Measurements from ENCODE around the gene ISG20.
A peak's percentile ranks its signal among the peaks of the same experiment; 100 is the strongest.

Gene ISG20

DNA sequence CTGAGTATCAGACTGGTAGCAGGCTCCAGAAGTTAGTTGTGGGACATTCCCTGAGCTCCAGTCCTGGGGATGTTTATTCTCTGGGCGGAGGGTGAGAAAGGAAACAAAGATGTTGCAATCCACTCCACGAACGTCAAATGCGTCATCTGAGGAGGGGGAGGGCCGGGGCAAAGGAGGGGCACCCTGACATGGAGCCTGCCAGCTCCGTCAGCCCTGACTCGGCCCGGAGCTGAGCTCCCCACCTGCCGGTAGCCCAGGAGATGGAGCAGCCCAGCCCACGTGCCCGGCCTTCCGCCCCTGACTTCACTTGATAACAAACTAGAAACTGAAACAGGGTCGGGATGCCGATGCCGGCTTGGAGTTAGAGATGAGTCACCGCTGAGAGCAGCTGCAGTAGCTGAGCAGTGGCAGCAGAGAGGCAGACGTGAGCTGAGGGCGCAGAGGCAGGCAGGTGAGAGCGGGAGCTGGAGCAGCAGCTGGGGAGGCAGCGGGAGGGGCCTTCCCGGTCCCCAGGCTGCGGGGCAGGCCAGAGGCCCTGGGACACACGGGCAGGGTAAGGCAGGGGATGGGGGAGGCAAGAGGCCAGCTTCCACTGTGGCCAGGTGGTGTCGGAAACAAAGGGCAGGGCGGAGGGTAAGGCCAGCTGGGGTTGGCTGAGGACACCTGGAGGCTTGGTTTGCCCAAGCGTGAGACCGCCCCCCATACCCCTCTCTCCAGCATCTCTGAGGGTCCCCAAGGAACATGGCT lies at the start of gene ISG20:
Gene ISG20, plus strand, starts transcription at position 391 of the 747 bp plus-strand sequence. Its CDS starts 351 bp downstream, at position 742.
- DNase-seq, result peak; percentile 98

DNA sequence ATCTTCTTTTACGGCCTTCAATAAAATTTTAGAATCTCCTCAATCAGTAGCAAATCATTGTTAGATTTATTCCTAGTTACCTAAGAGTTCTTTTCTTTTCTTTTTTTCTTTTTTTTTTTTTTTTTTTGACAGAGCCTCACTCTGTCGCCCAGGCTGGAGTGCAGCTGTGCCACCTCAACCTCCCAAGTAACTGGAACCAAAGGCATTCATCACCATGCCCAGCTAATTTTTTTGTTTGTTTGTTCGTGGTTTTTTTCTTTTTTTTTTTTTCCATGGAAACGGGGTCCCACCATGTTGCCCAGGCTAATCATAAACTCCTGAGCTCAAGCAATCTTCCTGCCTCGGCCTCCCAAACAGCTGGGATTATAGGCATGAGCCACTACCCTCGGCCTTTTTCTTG lies 48.1 kb upstream of the ISG20 start:
- DNase-seq, result no peak

DNA sequence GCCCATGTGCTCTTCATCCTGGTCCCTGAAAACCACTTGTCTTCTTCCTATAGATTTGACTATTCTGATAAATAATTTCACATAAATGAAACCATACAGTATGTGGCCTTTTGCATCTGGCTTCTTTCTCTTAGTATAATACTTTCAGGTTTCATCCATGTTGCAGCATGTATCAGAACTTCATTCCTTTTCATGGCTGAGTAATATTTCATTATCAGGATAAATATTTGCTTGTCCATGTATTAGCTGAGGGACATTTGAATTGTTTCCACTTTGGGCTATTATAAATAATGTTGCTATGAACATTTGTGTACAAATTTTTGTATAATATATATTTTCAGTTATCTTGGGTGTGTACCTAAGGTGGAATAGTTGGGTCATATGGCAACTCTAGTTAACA lies 47.4 kb upstream of the ISG20 start:
- no peak for DNase-seq

DNA sequence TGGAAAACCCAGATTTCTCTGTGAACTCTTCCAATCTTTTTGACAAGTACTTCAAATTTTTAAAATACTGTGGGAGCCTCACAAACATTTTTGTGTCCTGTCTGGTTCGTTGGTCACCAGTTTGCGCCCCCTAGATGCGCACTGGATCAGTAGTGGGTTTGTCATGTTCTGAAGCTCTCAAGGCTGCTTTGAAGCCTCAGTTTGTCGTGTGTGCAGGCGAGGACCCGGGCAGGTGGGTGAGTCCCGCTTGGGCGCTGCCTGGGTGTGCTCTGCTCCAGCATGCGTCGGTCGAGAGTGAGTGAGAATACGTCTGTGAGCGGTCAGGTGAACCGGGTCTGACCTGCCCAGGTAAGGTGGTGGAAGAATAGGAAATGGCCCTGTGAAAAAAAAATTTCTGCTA lies 34.9 kb upstream of the ISG20 start:
- no peak for DNase-seq

DNA sequence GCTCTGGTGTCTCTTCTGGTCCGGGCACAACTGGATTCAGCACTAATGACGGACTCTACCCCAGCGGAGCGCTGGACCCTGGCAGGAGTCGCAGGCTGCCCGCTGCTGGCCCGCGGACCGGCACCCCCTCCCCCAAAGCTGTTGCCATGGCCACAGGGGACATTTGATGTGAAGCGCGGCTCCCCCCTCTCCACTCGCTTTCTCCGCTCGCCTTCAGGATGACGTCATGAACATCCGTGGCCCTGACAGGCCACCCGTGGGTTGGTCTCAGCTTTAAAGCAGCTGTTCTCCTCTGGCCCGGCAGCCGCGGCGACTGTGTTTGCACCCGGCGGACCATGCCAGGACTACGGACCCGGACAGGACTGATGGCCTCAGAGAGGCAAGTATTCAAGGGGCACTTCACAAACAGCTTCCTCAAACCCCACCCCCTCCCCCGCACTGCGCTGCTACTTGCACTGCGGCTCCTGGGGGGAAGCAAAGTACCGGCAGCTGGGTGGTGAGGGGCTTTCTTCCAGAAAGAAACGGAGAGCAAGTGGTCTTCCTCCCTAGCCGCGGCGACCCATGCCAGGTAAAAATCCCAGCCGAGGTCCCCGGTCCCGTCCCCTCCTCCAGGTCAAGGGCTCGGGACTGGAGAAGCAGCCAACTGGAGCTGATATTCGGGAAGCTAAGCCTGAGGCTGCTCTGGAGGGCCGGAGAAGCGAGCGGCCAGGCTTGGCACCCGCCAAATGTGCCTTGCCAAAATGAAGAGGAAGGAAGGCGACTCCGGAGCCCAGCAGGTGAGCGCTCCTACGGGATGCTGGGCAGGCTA lies 34.2 kb upstream of the ISG20 start:
- DNase-seq, result no peak

DNA sequence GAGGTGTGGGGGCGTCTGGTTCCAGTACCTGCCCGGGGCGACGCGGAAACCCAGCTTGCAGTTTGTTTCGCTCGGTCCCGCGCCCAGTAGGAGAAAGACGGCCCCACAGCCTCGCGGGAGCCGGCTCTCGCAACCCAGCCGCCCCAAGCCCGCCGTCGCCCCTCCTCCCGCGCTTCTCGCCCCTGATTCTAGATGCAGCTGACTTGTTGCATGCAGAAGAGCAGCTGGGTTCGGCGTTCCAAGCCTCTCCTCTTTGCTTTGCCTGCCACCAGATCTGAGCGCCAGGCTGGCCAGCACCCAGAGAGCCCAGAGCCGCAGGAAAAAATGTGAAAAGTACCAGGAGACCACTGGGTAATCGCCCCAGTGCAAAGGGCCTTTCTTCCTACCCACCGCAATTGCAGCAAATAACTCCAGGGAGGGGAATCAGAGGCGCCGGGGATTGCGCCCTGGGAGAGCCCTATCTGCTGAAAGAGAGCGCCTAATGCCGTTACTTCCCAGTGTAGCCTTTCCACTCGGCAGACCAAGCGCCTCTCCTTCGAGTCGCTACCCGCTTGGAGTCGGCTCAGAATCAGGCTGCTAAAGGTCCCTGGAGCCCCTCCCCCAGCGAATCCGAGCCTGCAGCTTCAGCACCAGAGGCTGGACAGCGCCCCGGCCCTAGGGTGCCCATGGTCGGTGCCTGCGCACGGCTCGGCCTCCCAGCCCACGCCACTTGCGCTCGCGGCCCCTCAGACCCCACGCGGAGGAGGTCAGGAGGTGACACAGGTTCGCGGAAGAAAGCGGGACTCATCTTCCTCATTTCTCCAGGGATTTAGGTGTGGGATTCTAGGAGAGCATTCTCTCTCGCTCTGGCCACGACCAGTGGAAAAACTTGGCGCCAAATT lies 33.4 kb upstream of the ISG20 start:
- DNase-seq, result no peak

DNA sequence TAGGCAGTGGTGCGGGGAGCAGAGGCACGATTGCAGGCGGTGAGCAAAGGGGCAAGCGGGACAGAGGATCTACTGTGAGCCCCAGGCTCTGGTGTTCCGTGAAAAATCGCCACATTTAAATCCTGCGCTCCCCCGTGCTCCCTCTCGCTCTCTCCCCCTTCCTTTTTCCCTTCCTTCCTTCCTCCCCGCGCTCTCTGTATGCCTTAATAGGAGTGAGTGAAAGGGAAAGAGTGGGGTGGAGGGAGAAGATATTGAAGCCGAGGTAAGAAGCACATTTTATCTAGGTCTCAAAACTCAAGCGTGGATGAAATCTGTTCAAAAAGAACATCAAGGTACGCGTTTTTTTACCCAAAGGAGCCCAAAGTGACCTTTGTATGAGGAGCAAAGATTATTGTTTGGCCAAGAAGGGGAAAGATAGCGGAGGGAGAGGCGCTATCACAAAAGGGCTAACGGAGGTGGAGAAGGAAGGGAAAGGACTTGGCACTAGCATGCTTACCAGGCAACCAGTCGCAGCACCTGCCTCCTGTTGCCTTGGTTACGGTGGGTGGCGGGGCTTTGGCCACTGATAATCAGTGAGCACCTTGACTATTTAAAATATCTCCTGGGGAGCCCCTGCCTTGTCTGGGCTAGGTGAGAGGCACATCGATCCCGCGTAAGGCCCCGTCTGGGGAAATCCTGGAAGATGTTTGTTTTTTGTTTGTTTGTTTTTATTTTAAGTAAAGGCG lies 32.6 kb upstream of the ISG20 start:
- no peak for DNase-seq

DNA sequence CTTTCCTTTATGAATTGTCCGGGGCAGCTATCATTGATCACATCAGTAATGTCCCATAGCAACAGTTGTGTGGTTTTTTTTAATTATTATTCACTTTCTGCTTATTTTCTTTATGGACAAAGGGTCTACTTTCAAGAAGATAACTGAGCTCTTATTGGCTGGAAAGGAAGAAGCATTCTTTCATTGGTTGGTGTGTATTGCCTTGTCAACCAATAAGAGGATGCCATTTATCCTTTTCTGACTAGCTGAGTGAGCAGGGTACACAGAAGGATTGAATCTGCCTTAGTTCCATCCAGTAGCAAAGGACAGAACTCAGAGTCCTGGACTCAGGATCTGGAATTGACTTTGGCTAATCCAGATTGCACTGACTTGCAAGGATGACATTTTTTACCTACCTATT lies 30.9 kb upstream of the ISG20 start:
- DNase-seq, result no peak

DNA sequence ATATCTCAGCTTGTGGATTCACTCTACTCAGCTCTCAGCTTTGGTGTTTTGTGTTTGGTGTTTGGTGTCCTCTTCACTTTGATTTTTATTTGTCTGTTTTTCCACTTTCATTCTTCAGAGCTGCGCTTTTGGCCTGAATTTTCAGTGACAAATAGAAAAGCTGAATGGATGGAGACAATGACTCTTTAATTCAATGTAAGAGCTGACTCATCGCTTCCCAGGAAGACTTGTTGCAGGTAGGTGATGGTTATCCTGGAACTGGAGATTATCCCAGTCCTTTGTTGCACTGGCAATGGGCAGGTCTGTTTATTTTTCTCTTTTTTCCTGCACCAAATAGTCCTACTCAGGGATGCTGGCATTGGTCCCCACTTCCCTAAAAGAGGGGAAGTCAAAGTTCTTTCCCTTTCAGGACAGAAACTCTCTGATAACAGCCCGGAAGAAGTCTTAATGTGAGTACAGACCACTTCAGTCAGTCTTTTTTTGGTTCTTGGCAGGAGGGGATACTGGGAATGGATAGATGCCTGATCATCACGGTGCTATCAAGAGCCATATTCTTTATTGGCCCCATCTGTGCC lies 30.1 kb upstream of the ISG20 start:
- no peak for DNase-seq

DNA sequence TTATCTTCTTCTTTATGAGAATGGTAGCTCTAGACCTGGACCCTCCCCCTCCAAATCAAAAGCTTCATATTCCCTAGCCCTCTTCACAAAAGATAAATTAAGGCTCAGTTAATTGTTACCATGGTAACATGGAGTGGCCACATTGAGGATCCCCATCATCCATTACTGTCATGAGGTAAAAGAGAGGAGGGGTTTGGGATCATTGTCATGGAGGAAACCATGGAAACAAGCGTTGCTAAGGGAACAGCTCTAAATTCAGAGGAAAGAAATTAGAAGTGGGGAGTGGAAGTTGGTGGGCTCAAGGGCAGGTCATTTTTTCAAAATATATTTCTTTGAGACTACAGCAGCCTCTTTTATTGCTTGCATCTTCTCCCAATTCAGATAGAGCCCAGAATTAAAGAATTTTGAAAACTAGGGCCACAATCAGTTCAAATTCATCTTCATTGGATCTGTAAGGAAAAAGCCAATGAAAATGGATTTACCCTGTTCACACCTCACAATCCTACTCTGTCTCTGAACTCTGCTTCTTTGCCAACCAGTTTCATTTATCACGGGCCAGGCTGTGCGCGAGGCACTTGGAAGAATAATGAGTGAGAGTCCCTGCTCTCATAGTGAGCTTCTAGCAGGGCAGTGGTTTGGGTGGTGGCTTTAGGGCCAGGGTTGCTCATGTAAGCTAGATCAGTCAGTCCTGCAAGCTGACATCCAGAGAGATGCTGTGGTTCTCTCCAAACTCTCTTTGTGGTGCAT lies 29.3 kb upstream of the ISG20 start:
- no peak for DNase-seq

DNA sequence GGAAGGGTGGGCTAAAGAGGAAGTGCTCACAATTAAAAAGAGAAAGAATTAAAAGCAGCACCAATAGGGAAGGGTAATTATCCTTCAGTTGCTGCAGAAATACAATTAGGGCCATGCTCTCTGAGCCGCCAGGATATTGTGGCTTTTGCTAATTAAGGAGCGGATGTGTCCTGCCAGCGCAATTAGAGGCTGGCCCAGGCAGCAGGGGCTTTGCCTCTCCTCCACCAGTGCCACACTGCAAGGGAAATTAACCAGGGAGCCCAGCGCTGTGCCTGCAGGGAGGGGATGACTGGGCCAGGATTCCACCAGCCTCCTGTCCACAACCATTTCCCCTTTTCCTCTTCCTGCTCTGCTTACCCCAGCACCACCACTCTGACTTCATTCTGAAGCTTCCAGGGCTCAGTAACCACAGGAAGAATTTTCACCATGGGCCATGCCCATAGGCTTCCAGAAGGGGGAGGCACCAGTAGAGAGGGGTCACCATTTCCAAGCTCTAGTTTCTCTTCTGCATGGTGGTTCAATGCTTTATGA lies 28.1 kb upstream of the ISG20 start:
- DNase-seq, result no peak

DNA sequence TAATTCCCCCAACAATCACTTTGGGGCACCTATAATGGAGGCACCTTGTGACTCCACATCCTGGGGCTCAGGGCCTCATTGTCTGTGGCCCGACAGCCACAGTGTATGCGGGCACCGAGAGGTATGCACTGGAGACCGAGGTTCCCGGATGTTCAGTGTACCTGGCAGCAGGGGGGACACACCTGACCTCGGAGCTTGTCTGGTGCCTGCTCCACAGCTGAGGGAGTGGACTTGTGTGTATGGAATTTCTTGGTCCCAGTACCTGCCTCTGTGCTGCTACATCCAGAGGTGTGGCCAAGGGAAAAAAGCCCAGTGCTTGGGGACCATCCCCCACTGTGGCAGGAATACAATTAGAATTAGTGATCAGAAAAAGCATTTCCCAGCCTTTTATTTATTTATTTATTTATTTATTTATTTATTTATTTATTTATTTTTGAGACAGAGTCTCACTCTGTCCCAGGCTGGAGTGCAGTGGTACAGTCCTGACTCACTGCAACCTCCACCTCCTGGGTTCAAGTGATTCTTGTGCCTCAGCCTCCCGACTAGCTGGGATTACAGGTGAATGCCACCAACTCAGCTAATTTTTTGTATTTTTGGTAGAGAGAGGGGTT lies 26.5 kb upstream of the ISG20 start:
- no peak for DNase-seq

DNA sequence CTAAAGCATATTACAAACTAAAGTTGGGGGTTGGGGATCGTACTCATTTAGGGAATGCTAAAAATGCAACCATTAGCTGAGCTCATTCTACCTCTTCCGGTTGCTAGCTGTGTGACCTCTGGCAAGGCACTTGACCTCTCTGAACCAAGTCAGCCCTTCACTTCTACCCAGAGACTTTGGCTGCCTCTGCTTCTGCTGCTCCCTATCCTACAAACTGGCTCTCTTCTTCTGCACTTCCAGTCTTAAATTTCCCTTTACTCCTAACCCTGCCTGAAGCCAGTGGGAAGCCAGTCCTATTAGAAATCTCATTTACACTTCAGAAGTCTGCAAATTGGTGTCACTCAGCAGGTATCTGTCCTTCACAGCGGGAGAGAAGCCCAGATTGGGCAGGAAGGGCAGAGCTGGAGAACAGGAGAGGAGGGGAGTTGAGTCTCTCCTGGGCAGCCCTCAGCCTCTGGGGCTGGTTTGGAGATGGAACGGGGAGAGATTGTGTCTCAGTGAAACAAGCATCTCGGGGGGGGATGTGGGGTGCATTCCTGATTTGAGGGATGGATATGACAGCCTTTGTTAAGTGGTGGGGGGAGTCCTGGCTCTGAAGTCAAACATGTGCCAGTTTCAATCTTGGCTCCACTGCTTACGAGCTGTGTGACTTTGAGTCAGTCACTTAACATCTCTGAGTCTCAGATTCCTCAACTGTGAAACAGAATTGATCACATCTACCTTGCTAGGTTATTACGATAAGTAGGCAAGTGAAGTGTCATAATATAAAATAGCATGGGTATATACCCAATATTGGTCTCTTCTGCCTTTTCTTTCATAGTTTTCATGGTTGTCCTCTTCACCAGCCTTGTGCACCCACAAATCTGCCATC lies 25.5 kb upstream of the ISG20 start:
- DNase-seq, result no peak

DNA sequence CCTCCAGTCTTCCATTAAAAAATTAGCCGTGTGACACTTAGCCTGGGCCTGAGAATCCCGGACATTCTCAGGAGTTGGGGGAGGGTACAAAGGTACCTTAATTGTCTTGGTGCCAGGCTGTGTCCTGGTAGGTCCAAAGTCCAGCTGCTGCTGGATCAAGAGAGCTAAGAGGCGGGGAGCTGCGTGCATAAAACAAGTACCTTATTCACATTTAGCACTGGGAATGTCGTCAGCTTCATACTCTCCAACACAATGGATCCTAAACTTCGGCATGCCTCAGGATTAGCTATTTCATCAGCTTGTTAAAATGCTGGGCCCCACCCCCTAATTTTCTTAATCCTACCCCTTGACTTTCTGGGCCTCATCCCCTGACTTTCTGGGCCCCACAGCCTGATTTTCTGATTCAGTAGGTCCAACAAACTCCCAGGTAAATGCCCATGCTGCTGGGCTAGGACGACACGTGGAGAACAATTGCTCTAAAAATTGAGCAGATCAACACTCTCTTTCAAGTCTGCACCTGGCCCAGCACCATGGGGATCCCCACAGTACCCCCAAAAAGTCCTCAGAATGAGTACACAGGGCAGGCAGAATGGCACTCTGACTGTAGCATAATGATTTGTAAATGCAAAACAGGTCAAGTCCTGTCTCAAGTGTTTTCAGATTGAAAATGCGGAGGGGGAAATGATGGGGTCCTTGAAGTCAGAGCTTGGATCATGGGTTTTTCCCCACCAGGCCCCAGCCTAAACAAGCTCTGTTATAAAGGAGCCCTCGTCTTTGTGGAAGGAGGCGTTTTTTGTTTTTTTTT lies 23.3 kb upstream of the ISG20 start:
- no peak for DNase-seq

DNA sequence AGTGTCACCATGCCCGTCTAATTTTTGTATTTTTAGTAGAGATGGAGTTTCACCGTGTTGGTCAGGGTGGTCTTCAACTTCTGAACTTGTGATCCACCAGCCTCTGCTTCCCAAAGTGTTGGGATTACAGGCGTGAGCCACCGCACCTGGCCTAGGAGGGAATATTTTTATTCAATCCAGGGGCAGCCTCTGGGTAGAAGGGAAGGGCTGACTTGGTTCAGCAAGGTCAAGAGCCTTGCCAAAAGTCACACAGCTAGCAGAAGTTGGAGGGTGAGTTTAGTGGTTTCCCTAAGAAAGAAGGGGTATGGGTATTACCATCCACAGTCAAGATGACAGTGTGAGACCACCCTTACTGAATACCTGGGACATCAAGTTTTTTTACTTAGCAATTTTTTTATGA lies 22.6 kb upstream of the ISG20 start:
- DNase-seq, result no peak

DNA sequence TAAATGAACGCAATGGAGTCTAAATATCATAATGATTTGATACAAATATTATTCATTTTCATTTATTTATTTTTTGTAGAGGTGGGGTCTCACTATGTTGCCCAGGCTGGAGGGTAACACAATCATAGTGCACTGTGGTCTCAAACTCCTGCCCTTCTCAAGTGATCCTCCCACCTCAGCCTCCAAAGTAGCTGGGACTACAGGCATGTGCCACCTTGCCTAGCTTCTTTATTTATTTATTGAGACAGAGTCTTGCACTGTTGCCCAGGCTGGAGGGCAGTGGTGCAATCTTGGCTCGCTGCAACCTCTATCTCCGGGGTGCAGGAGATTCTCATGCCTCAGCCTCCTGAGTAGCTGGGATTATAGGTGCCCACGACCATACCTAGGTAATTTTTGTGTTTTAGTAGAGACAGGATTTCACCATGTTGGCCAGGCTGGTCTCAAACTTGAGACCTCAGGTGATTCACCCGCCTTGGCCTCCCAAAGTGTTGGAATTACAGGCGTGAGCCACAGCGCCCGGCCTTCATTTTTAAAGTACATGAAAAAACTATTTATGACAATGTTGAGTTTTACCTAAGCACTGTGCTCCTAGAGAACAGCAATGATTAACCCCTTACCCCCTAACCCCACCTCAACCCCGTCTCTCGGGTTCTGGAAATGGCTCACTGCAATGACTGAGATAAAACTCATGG lies 21.6 kb upstream of the ISG20 start:
- no peak for DNase-seq

DNA sequence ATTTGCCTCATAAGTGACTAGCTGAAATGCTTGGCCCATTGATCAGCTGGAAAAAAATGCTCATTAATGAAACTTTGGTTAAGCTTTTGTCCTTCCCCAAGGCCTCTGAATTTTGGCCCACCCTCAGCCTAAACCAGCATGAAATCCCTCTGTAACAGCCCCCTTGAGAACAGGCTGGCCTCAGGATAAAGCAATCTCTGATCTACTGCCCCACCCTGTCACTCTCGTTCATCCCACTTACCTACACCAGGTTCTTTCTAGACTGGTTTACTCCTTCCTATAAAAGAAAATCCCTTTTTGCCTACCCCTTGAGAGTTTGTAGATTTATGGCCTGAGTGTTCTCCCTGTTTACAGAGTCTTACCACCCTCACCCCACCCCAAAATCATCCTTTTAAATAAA lies 21.0 kb upstream of the ISG20 start:
- DNase-seq, result no peak

DNA sequence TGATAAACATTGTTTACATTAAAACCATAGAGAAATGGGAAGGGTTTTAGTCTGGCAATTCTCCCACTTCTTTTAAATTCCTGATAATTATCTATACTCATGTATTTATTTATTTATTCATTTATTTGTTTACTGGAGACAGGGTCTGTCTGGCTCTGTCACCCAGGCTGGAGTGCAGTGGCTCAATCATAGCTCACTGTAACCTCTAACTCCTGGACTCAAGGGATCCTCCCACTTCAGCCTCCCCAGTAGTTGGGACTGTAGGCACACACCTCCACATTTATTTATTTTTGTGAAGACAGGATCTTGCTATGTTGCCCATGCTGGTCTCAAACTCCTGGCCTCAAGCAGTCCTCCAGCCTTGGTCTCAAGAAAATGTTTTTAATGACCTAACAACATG lies 20.1 kb upstream of the ISG20 start:
- DNase-seq, result no peak
